AML-193 (cell line): Measurements from ENCODE around the gene KLHL17.
"Not testable (repeated sequence)": the region's sequence is repeated elsewhere in the genome, so short reads cannot be mapped to it uniquely, and the experiment has no call there.

Experiments used
- DNase-seq, 2 experiments: peaks; one replicate each; lab custom pipeline; 2025; lab: John Stamatoyannopoulos, UW

Gene KLHL17

GRCh38 chr1:982765-983436 is 22.5 kb downstream of the KLHL17 start:
- DNase-seq: no peak

DNA sequence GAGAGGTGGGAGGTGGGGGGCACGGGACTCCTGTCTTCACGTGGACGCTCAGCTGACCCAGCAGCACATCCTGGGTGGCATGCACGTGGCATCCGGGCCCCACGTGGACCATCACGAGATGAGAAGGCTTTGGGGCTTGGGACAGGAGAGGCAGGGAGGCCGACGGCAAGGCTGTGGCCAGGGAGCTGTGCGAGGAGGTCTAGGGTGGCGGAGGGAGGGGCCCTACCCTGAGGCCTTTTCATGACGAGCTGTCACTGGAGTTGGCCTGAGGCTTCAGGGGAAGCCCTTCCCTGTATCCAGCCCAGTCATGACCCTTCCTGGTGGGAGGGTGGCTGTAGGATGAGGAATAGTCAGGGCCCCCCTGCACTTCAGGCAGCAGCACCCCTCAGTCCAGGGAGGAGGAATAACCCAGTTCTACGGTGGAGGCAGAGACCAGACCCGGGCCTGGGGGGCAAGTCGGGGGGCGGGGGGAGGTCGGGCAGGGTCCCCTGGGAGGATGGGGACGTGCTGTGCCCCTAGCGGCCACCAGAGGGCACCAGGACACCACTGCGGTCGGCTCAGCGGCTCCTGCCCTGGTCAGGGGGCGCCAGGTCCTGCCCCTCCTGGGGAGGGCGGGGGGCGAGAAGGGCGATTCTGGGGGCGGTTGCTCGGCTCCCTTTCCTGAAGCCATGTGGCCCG is 23.6 kb downstream of the KLHL17 start:
- DNase-seq: no peak

DNA sequence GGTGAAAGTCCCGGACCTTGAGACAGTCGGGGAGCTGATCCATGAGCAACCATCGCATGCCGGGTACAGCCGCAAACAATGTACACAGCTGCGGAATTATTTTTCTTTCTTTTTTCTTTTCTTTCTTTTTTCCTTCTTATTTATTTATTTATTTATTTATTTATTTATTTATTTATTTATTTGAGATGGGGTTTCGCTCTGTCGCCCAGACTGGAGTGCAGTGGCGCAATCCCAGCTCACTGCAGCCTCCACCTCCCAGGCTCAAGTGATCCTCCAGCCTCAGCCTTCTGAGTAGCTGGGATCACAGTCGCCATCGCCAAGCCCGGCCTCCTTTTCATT is 24.1 kb downstream of the KLHL17 start:
- no peak for DNase-seq

GRCh38 chr1:985126-985525 is 24.7 kb downstream of the KLHL17 start:
- DNase-seq: no peak

GRCh38 chr1:988061-988460 is 27.7 kb downstream of the KLHL17 start:
- DNase-seq: not testable (repeated sequence)

DNA sequence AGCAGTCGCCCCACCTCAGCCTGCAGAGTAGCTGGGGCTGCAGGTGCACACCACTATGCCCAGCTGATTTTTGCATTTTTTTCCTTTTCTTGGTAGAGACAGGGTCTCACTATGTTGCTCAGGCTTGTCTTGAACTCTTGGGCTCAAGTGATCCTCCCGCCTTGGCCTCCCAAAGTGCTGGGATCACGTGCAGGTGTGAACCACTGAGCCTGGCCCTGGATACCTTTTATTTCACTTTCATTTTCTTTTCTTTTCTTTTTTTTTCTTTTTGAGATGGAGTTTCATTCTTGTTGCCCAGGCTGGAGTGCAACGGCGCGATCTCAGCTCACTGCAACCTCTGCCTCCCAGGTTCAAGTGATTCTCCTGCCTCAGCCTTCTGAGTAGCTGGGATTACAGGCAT is 30.9 kb downstream of the KLHL17 start:
- DNase-seq: not testable (repeated sequence)

DNA sequence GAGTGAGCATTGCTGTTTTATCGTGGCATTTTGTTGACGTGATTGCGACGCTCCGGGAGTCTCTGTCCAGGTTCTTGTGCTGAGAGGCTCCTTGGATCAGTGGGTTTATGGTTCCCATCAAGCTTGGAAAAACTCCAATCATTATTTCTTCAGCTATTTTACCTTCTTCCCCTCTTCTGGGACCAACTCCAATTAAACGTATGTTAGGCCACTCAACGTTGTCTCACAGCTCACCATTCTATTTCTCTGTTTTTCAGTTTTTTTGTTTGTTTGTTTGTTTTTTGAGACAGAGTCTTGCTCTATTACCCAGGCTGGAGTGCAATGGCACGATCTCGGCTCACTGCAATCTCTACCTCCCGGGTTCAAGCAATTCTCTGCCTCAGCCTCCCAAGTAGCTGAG is 31.5 kb downstream of the KLHL17 start:
- no peak for DNase-seq

DNA sequence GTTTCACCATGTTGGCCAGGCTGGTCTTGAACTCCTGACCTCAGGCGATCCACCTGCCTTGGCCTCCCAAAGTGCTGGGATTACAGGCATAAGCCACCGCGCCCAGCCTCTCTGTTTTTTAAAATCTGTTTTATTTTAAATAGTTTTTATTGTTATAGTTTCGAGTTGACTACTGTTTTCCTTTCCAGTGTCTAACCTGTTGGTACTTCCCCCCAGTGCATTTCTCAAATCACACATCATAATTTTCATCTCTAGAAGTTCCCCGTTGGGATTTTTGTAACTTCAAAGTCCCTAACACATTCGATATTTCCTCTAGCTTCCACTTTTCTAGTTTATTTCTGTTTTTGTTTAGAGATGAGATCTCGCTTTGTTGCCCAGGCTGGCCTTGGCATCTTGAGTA is 32.0 kb downstream of the KLHL17 start:
- no peak for DNase-seq

DNA sequence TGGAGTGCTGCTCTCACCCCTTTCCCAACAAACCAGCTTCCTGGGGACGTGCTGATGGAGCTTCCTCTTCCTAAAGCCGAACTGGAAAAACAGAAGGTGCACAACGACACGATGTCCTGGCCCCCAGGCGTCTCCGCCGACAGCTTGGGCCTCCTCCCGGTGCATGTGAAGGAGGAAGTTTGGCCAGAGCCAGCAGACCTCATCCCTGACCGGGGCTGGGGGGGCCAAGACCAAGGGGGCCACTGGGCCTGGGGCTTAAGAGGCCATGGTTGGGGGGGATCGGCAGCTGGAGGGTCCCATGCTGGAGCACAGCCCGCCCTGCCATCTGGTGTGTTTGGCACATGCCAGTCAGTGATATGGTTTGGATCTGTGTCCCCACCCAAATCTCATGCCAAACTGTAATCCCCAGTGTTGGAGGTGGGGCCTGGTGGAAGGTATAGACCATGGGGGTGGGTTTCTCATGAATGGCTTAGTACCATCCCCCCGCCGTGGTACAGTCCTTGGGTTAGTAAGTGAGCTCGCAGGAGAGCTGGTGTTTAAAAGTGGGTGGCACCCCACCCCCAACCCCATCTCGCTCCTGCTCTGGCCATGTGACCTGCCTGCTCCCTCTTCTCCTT is 33.1 kb downstream of the KLHL17 start:
- no peak for DNase-seq

DNA sequence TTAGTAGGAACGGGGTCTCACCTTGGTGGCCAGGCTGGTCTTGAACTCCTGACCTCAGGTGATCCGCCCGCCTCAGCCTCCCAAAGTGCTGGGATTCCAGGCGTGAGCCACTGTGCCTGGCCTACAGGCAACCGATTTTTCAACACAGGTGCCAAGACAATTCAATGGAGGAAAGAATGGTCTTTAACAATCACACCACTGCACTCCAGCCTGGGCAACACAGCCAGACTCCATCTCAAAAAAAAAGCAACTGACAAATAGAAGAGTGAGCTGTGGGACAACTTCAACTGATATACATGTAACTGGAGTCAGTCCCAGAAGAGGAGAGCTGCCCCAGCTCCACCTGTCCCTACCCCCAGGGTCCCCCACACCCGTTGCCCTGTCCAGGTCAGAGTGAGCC is 34.2 kb downstream of the KLHL17 start:
- not testable (repeated sequence) for DNase-seq

GRCh38 chr1:995665-996633 is 35.6 kb downstream of the KLHL17 start:
- no peak for DNase-seq

- no peak for DNase-seq
Observed at GRCh38 chr1:996851-997712, 36.7 kb downstream of the KLHL17 start.

DNA sequence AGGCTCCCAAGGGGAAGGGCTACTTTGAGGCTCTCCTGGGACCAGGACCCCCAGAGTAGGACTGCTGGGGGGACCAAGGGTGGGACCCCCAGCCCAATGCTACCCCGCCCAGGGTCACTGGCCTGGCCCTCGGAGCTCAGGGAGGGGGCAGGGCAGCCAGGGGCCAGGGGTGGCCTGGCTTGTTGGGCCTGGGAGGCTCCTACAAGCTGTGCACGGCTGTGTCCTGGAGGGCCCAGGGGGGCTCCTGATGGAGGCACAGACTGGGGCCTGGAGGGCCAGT is 37.3 kb downstream of the KLHL17 start:
- no peak for DNase-seq

DNA sequence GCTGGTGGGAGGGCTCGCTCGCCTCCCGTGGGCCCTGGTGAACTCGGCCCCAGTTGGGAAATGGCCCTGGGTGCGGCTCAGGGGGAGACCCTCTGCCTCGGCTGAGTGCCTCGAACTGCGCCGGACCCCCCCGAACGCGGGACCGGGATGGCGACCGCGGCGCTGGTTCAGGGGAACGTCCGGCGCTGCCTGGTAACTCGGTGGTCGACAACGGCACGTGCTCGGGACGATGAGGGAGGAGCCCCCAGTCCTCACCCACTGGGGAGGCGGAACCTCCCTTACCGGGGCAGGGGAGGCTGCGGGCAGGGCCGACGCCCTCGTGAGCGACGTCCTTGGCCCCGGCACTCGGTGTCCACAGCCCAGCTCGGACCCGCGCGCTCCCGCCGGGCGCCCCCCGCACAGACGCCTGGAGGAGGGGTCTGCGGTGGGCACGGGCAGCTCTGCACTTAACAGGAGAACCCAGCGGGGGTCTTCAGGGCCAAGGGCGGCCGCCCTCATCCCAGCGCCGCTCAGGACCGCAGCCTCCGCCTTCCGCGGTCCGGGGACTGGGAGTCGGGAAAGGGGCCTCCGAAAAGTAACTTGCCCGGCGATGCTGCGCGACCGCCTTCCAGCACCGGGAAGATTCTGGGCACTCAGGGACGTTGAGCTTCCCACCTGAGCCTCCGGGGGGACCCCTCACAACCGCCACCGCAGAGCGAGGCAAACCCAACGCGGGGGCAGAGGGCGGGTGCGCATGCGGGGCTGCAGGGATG is 37.8 kb downstream of the KLHL17 start:
- no peak for DNase-seq

GRCh38 chr1:998745-998994 is 38.3 kb downstream of the KLHL17 start:
- DNase-seq: no peak

- no peak for DNase-seq
Observed at GRCh38 chr1:998995-999724, 38.8 kb downstream of the KLHL17 start.

- no peak for DNase-seq
Observed at GRCh38 chr1:999725-1000356, 39.5 kb downstream of the KLHL17 start, which contains the start of gene HES4. TSS of gene HES4 (minus strand) at chr1:1000097. CDS start at chr1:999973, 124 bp downstream.

- DNase-seq: no peak
Observed at GRCh38 chr1:1000357-1001056, 40.1 kb downstream of the KLHL17 start.

- no peak for DNase-seq
Observed at GRCh38 chr1:1001057-1001783, 40.8 kb downstream of the KLHL17 start.
